HG03039 (cell line): ENCODE results near the gene SCUBE3.

Experiments used
- ATAC-seq: cut with Tn5 transposase; IDR thresholded peaks from one replicate; pipeline ENCODE4 v1.9.1; 2021; ENCODE audit warnings: mild to moderate bottlenecking, moderate library complexity; ENCODE audit not compliant: unreplicated experiment

Gene SCUBE3

GRCh38 chr6:35213824-35214756, at the start of gene SCUBE3:
SCUBE3 (plus strand) TSS chr6:35213956; CDS start chr6:35214419, 463 bp downstream.
- ATAC-seq: no peak

DNA sequence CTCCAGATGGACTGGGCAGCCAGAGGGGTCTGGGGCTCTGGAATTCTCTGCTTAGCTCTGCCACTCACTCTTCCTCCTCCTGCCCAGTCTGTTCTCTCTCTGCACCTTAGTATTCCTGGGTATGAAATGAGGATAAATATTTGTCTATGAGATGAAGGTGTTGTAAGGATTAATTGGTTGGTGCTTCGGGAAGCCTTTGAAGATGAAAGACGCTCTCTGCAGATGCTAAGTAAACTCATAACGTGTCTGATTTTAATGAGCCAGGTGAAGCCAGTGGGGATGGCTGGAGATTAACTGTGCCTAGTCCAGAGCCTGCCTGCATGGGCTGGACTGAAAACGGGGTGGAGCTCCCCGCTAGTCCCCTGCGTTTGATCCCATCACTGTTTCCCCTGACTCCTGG, 49.5 kb upstream of the SCUBE3 start:
- no peak for ATAC-seq

GRCh38 chr6:35164868-35165267, 48.9 kb upstream of the SCUBE3 start:
- no peak for ATAC-seq

DNA sequence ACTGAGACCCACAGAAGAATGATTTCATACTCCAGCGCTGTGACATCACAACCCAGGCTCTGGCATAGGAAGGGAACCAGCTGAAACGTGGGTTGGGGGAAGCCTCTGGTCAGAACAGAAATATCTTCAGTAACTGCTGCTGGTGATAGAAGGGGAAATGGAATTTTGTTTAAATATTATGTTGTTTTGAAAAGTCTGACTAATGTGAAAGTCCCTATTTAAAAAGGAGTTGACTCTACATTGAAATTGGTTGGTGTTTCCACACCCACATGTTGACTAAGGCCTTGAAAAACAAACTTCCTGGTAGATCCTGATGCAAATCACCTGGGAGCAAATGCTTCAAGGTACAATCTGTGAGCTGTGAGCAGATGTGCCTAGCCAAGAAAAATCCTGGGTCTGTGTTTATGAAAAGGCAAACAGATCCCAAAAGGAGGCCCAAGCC, 48.1 kb upstream of the SCUBE3 start:
- no peak for ATAC-seq

DNA sequence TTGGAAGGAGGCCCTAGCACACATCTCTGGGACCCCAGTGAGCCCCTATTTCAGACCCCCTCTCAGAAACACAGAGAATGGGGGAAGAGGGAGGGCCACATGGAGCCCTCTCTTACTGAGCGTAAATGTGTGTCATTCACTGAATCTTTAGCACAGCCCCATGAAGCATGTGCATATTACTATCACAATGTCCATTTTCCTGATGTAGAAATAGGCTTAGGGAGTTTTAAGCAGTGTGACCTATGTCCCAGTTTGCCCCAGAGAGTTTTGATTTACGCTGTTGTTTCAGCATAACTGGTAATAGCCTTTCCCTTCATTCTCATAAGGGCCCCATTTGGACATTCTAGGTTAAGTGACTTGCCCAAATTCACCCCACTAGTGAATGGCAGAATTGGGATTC, 47.6 kb upstream of the SCUBE3 start:
- ATAC-seq: no peak

DNA sequence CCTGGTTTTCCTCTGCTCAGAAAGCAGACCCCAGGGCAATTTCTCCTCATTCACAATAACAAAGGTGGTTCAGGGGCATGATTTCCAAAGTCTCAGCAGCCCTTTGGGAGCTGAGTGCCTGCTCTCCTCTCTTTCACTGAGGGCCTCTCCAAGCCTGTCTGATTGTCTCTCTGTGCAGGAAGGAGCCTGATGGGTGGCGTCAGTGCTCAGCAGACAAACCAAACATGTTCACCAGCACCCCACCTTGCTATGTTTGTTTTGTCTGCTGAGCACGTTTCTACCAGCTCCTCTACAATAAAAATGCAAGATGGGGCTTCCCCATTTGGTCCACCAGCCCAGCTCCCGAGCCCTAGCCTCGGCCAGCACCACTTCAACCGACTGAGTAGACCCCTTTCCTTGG, 47.2 kb upstream of the SCUBE3 start:
- no peak for ATAC-seq

DNA sequence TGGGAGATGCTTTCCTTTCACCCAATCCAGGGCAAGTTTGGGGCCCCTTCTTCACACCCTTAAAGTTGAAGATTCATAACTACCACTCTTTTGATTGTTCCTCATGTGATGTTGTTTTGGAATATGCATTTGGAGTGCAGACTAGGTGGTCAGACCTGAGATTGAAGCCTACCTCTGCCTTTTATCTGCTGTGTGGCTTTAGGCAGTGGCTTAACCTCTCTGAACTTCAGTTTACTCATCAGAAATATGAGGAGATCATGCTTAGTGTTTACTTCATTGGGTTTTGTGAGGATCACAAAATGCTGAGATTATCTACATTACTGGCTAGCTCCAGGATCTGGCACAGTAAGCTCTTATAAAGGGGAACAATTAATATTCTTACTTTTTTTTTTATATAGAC, 46.3 kb upstream of the SCUBE3 start:
- no peak for ATAC-seq

DNA sequence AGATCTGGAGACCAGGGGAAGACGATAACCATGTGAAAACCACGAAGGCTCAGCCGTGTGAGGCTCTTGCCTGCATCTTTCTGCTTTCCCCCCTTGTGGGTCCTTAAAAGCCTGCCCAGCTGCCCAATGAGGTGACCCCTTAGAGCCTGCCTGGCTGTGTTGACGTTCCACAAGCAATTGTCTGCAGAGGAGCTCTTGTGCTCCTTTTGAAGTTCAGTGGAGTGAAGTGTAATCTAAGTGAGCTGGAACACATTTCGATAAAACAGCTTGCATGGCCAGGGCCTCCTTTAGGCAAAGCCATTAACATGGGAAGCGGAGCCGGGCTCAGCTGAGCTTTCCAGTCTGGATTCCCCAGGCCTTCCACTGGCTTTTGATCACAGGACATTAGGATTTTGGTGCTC, 45.3 kb upstream of the SCUBE3 start:
- ATAC-seq: no peak

GRCh38 chr6:35170166-35170565, 43.6 kb upstream of the SCUBE3 start:
- ATAC-seq: no peak

DNA sequence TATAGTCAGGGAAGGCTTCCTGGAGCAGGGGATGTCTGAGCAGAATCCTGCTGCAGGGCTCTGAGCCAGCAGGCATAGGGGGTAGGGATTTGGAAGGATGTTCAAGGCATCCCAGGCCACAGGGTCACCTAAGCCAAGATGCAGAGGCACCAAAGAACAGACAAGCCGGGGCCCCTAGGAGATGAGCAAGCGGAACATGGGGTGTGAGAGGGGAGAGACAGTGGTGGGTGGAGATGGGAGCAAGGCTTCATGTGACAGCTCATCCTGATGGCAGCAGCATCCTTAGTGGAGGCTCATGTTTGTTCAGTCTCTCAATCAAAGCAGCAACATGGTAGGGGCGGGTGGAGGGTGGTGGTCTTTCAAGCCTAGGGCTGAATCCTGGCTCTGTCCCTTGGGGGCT, 42.9 kb upstream of the SCUBE3 start:
- no peak for ATAC-seq

GRCh38 chr6:35173044-35173426, 40.7 kb upstream of the SCUBE3 start:
- no peak for ATAC-seq

- no peak for ATAC-seq
Measured at GRCh38 chr6:35173427-35174087, 40.2 kb upstream of the SCUBE3 start.

- no peak for ATAC-seq
Measured at GRCh38 chr6:35174088-35174434, 39.7 kb upstream of the SCUBE3 start.

DNA sequence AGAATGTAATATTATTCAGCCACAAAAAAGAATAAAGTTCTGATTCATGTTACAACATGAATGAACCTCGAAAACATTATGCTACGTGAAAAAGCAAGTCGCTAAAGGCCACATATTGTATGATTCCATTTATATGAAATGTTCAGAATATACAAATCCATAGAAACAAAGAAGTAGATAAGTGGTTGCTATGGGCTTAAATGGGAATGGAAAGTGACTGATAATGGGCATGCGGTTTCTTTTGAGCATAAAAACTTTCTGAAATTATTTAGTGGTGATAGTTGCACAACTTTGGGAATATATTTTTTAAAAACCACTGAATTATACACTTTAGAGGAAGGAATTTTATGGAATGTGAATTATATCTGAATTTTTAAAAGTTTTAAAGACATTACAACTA, 39.3 kb upstream of the SCUBE3 start:
- no peak for ATAC-seq

DNA sequence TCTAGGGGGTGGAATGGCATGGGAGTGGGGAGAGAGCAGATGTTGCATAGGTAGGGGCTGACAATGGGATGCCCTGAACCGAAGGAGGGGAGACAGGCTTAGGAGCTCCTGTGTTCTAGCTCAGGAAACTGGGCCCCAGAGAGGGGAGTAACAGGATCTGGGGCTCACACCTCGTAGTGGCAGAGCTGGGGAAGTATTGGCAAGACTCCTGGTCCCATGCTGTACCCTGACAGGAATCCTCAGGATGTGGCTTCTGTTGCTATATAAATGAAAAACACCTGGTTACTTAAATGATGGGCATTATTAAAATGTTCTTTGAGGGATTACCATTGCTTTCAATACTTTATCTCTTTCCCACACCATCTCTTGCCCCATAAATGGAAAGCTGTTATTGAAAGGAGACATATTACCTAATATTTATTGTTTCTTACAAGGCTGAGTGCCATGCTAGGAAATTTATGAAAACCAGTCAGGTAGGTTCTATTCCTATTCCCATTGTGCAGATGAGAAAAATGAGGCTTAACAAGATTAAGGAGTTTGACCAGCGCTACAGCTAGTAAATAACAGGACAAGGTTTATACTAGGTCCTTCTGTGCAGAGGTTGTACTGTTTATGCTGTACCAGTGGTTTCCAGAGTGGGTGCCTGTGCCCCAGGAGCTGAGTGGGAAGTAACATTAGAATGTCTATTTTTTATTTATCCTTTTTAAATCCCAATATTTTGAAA, 37.3 kb upstream of the SCUBE3 start:
- ATAC-seq: no peak

- ATAC-seq: no peak
Measured at GRCh38 chr6:35177157-35177556, 36.6 kb upstream of the SCUBE3 start.

DNA sequence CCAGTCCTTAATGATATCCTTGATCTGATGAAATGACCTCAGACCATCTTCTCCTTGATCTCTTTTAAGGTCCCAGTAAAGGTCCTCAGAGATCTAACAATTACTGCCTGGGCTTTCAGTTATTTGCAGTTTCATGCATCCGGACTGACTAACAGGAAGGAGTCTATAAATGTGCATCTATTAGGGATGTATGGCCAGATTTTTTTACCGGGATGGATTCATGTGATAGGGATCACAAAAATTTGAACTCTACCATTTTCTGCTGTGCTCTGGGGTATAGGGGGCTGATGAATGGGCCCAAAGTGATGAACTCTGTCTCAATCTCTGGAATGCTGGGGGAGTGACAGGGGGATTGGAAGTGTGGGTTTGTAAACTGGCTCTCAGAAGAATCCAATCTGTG, 36.2 kb upstream of the SCUBE3 start:
- no peak for ATAC-seq

DNA sequence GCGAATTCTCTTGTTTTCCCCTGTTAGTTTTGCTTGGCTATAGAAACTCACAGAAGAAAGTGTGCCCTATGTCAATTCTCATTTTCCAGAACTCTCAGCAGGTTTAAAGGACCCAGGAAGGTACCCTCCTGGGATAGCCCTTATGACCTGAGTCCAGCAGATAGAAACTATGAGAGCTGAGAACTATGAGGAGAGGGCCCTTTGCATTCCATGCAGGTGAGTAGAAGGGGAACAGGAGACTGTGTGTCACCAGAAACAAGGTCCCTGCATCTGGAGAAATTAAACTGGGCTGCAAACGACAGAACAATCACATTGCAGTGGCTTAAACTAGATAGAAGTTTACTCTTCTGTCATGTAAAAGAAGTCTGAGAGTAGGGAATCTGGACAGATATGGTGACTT, 35.7 kb upstream of the SCUBE3 start:
- no peak for ATAC-seq

DNA sequence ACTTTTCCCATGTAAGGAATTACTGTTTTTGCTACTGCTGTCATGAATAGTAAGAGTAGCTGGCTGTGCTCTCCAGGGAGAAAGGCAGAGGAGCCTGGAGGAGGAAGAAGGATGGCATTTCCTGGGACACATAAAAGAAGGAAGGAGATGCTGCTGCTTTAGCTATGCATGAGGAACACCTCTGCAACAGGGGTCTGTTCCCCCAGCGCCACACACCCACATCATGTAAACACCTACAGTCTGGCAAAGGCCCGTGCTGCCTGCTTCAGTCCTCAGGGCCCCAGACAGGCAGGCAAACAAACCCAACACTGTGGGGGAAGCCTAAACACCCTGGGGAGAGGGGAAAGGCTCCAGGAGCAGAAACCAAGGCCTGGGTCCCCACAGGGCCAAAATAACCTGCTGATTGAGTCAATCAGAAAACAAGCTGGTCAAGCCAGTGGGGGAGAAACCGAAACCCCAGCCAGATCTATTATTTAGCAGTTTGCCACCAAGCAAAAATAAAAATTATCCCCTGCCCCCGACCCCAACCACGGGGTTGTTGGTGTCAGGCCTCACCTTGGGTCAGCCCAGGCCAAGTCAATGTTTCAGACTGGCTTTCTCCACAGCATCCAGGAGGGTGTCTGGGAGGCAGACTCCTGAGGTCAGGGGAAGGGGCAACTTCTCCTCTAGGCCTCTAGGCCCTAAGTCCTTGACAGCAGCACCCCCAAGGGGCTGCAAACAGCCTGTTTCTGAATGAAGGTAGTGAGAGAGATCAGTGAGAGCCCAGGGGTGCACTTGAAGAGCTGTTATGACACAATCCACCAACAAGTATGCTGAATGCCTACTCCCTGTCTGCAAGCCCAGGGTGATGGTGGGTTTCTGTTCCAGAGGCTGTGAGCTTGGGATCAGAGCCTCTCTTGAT, 34.6 kb upstream of the SCUBE3 start:
- no peak for ATAC-seq

DNA sequence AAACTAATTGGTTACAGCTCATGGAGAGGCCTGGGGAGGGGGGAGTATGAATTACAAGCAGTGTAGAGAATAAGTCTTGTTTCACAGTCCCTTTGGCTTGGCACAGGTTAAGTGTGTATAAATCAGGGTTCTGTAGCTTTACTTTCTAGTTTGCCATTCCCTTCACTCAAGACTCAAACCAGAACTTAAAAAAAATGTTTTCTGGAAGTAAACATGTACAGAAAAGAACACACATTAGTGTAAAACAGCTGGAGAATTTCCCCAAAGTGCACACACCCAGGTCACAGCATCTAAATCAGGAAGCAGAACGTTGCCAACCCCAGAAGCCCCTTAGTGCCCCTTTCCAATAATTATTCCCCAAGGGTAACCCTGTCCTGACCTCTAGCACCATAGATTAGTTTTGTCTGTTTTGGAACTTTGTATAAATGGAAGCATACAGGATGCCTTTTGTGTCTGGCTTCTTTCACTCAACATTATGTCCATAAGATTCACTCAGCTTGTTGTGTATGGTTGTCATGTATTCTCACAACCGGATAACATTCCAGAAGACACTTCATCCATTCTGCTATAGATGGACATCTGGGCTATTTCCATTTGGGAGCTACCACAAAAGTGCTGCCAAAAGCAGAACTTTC, 33.7 kb upstream of the SCUBE3 start:
- ATAC-seq: no peak
